Muscle of back (tissue), 11 donors: Measurements from ENCODE around the gene DRGX. TPM values are rescaled to one million over a fixed set of nuclear protein-coding genes. Genes with fewer than 3 reads are reported as not detected.

Experiments
- DNase-seq, 3 donors: peaks; one replicate each; pipeline versions ENCODE4 v3.0.0 to v3.0.0-alpha.2; 2013
- polyA plus RNA-seq, 10 donors: library from polyadenylated mRNA; unstranded; fragments of 120-200 nt; gene quantifications; one replicate each; pipeline ENCODE4 v1.2.1, GENCODE V29; 2013; ENCODE audit not compliant: insufficient read length in 10 of 10

The DRGX gene
- polyA plus RNA-seq, 10 donors: 0.10 to 0.26 TPM; not detected in 8

GRCh38 chr10:49383853-49384252 is 12.0 kb downstream of the DRGX start:
- no peak for DNase-seq

DNA sequence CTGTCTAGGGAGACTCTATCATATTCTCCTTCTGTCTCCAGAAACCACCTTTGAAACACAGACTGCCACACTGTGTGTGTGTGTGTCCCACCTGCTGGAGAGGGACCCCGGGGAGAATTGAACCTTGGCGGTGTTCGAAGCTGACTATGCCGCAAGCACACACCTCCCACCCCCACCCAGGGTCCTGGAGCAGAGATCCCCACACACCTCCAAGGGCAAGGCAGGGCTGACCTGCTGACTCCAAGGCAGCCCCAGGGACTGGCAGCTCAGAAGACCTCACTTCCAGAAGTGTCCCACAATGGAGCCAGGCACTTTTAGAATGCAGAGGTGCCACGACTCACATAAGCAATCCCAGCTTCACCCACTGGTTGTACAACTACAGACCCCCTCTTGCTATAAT is 13.1 kb downstream of the DRGX start:
- DNase-seq: no peak

DNA sequence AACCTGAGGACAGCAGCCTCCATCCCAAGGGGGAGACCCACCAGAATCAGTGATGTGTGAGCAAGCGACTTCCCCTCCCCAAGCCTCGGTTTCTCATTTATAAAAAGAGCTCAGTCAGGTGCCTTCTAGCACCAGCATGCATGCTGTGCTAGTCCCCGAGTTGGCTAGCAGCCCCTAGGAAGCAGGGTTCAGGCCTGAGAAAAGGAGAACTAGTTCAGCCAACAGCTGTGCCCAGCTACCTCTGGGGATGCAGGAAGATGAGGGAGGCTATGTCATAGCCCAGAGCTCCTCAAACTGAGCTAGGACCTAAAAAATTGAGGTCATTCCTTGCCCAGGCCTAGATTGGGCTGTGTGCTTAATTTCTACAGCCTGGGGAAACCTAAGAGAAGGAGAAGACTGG is 13.7 kb downstream of the DRGX start:
- DNase-seq: no peak

GRCh38 chr10:49381111-49381900 is 14.6 kb downstream of the DRGX start:
- no peak for DNase-seq

DNA sequence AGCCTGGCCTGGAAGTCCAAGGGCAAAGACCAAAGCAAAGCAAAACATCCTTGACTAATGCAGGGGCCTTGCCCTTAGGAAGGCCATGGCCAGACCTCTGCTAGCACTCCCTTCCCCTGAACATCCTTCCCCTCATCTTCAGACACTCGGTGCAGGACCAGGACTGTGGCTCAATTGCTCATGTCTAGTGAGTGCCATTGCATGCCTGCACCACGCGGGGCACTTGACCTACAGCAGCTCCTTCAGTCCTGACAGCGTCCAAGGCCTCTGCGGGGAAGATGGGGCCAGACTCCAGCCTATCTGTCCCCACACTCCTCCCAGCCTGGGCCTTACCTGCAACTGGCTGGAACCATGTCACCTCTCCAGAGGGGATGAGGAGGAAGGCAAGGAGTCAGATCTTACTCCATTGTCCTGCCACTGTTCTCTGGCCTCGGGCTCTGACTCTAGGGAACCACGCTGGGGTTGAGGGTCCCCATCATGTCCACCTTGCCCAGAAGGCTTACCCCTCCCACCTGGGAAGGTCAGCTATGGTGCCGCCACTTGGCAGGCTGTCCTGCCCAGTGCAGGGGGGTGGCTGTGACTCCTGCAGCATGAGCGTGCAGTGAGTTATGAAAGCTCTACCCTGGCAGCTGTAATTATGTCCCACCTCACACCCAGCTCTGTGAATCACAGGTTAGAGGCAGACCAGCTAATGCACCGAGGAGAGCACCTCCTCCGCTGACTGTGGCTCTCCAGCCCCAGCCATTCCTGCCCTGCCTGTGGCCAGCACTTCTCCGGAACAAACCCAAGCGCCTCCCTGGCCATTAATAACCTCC is 16.1 kb downstream of the DRGX start:
- DNase-seq: no peak

DNA sequence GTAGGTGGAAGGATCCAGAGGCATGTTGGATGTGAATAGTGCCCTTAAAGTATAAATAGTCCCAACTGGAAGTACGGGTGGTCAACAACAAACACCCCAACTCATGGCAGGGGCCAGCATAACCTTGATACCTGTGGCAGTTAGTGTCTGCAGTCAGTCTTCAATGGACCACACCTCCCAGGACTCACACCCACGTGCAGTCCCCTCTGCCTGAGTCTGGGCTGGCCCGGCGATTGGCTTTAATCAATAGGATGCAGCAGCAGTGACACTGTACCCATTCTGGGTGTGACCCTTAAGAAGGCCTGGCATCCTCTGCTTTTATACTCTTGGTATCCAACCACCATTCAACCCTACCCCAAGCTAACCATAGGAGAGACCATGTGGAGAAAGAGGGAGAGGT is 18.6 kb downstream of the DRGX start:
- no peak for DNase-seq

- DNase-seq: no peak
Measured at GRCh38 chr10:49375611-49376010, 20.3 kb downstream of the DRGX start.

GRCh38 chr10:49374740-49375139 is 21.1 kb downstream of the DRGX start:
- DNase-seq: no peak

DNA sequence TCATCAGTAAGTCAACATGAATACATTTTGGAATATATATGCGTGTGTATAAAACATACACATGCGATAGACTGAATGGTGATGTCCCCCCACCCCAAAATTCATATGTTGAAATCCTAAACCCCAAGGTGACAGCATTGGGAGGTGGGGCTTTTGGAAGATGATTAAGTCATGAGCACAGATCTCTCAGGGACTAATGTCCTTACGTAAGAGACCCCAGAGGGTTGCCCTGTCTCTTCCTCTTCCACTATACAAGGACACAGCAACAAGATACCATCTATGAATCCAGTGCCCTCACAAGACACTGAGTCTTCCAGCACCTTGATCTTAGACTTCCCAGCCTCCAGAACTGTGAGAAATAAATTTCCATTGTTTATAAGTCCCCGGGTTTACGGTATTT is 22.5 kb downstream of the DRGX start:
- DNase-seq: no peak

- DNase-seq: no peak
Measured at GRCh38 chr10:49371967-49372366, 23.9 kb downstream of the DRGX start.

- DNase-seq: no peak
Measured at GRCh38 chr10:49370326-49371100, 25.4 kb downstream of the DRGX start.

GRCh38 chr10:49369216-49370162 is 26.4 kb downstream of the DRGX start:
- no peak for DNase-seq

DNA sequence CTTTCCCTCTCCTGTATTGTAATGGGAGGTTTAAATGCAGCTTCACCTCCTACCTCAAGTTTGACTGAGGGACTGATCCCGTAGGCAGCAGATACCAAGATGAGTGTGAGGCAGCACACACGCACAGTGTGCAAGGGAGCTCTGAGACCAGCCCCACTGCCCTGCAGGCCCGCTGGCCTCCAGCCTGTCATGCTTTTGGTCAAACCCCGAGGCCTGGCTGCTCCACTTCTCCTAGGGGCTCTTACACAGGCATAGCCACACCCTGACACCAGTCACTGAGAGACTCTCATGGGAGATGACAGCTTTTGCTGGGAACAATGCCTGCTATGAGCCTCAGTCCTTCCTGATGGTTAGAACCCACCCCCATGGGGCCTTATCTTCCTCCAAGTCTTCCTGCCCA is 27.6 kb downstream of the DRGX start:
- no peak for DNase-seq

GRCh38 chr10:49367600-49367999 is 28.3 kb downstream of the DRGX start:
- DNase-seq: no peak

- DNase-seq: no peak
Measured at GRCh38 chr10:49366460-49366859, 29.4 kb downstream of the DRGX start.

- no peak for DNase-seq
Measured at GRCh38 chr10:49365675-49366415, 30.0 kb downstream of the DRGX start.

DNA sequence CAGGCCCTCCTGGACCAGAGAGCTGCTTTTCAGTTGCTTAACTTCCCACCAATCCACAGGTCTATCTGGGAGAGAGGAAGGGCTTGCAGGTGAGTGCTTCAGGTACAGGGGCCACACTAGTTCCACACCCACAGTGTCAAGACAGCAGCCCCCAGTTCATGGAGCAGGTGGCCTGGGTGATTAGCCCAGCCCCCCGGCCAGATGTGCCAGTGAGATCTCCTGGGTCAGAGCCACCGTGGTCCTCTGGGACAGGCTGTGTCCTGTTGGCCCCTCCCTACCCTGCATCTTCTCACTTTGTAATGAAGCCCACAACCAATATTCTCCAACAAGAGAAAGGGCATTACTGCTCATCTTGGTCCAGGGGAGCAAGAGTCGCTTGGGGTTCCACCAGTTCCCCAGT is 30.6 kb downstream of the DRGX start:
- DNase-seq: no peak

DNA sequence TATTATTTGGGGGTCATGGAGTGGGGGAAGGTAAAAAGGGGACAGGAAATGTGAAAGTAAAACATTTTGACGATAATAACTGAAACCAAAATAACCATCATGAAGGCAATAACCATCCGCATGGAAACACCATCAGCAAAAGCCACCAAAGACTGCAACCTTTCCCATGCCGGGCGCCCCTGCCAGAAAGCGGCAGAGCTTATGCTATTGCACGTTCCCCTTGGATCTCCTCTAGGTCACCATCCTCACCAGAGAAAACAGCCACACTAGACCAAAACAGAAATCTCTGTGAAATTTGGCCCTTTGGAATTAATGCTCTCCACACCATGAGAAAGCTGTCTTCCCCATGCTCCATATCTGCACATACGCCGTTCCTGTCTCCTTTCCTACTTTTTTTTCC is 31.1 kb downstream of the DRGX start:
- no peak for DNase-seq

DNA sequence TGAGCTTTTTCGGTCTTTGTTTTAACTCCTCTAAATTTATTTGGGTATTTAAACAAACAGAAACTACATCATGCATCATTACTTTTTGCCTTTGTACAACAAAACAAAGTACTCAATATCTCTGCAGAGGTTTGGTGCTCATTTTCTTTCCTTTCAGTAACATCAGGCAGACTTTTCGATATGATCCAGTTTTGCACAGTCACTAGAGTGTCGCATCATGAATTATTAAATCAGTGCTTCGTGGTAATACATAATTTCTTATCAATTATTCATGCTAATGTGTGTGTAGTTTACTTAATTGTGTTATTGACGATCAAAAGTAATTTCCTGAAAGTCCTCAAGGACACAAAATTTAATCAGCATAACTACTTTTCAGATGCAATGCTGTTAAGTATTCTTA is 31.8 kb downstream of the DRGX start:
- no peak for DNase-seq

- no peak for DNase-seq
Measured at GRCh38 chr10:49363309-49364031, 32.4 kb downstream of the DRGX start.
